ENCODE data around the gene IRF1.
A peak's percentile ranks its signal among the peaks of the same experiment; 100 is the strongest.
"Not testable (repeated sequence)": the region's sequence is repeated elsewhere in the genome, so short reads cannot be mapped to it uniquely, and the experiment has no call there.

Gene IRF1

GRCh38 chr5:132490484-132491367 lies at the start of gene IRF1:
TSS of gene IRF1 (minus strand) at chr5:132490773. CDS start at chr5:132489478, 1,295 bp downstream.
- peak; percentile 98 for DNase-seq (ENCODE audit: low read depth)

GRCh38 chr5:132540149-132540548 lies 49.6 kb upstream of the IRF1 start:
- no peak for DNase-seq (ENCODE audit: low read depth)

- no peak for DNase-seq (ENCODE audit: low read depth)
These were observed 49.1 kb upstream of the IRF1 start for GRCh38 chr5:132539716-132540115.

- DNase-seq (ENCODE audit: low read depth), result no peak
These were observed 40.4 kb upstream of the IRF1 start for GRCh38 chr5:132530946-132531345.

GRCh38 chr5:132528866-132529634 lies 38.5 kb upstream of the IRF1 start:
- DNase-seq (ENCODE audit: low read depth), result no peak

GRCh38 chr5:132528021-132528420 lies 37.4 kb upstream of the IRF1 start:
- no peak for DNase-seq (ENCODE audit: low read depth)

- DNase-seq (ENCODE audit: low read depth), result no peak
These were observed 36.5 kb upstream of the IRF1 start for GRCh38 chr5:132526974-132527564.

GRCh38 chr5:132526290-132526973 lies 35.9 kb upstream of the IRF1 start:
- no peak for DNase-seq (ENCODE audit: low read depth)

- no peak for DNase-seq (ENCODE audit: low read depth)
These were observed 34.7 kb upstream of the IRF1 start for GRCh38 chr5:132525299-132525724.

GRCh38 chr5:132524877-132525276 lies 34.3 kb upstream of the IRF1 start:
- not testable (repeated sequence) for DNase-seq (ENCODE audit: low read depth)

- DNase-seq (ENCODE audit: low read depth), result not testable (repeated sequence)
These were observed 31.5 kb upstream of the IRF1 start for GRCh38 chr5:132522067-132522466.

GRCh38 chr5:132513618-132514336 lies 23.2 kb upstream of the IRF1 start:
- not testable (repeated sequence) for DNase-seq (ENCODE audit: low read depth)

GRCh38 chr5:132510076-132510475 lies 19.5 kb upstream of the IRF1 start:
- DNase-seq (ENCODE audit: low read depth), result no peak

GRCh38 chr5:132506094-132506692 lies 15.6 kb upstream of the IRF1 start:
- DNase-seq (ENCODE audit: low read depth), result no peak

GRCh38 chr5:132505641-132506040 lies 15.1 kb upstream of the IRF1 start:
- DNase-seq (ENCODE audit: low read depth), result no peak

- no peak for DNase-seq (ENCODE audit: low read depth)
These were observed 14.2 kb upstream of the IRF1 start for GRCh38 chr5:132504746-132505145.

- DNase-seq (ENCODE audit: low read depth), result no peak
These were observed 12.7 kb upstream of the IRF1 start for GRCh38 chr5:132503244-132503643.

GRCh38 chr5:132501961-132502931 lies 11.7 kb upstream of the IRF1 start:
- no peak for DNase-seq (ENCODE audit: low read depth)

GRCh38 chr5:132501629-132501956 lies 11.0 kb upstream of the IRF1 start:
- DNase-seq (ENCODE audit: low read depth), result no peak
